HCT116 (cell line): ENCODE data around the gene TAOK3. TPM values are rescaled to one million over a fixed set of nuclear protein-coding genes. Genes with fewer than 3 reads are reported as not detected.

Experiments used
- ATAC-seq: fragments of 200-7000 bp; cut with Tn5 transposase; 2 replicates; pipeline ENCODE4 v1.9.1; 2020; ENCODE audit warnings: mild to moderate bottlenecking, moderate library complexity
- BruUV-seq: library from RNA; stranded (reverse); fragments of 400-500 nt; replicated peaks from 2 replicates; lab custom pipeline; 2021; lab: Mats Ljungman, UMichigan
- CTCF ChIA-PET: fragments of 300-600 bp; sonication (Branson Sonifier 250); formaldehyde crosslinking; loops from one replicate; lab custom pipeline; 2021; ENCODE audit warnings: antibody characterized with exemption; lab: Charles Lee
- POLR2A ChIA-PET: fragments of 300-600, 350-600 bp; sonication (Branson Sonifier 250); formaldehyde crosslinking; loops from one replicate; lab custom pipeline; 2021; ENCODE audit warnings: antibody characterized with exemption; lab: Charles Lee
- RAD21 ChIA-PET, 2 experiments: fragments of 300-600 bp; sonication (Branson Sonifier 250); formaldehyde crosslinking; loops; one replicate each; lab custom pipeline; 2023; ENCODE audit warnings: low total read pairs in 2 of 2; ENCODE audit not compliant: uncharacterized antibody in 2 of 2, unreplicated experiment in 2 of 2, low non-redundant PET in 1 of 2; lab: Charles Lee
- DNase-seq: peaks from one replicate; pipeline ENCODE4 v3.0.0-alpha.2; 2010; ENCODE audit warnings: low read depth, low spot score
- H2AFZ ChIP-seq: fragments of 200-600 bp; shearing (Covaris generic), sonication (generic); 2 replicates; pipeline ENCODE4 v1.6.1; 2017; ENCODE audit warnings: low read depth, mixed run types, mixed read lengths, antibody characterized with exemption, low read length; ENCODE audit not compliant: poor library complexity, severe bottlenecking
- H3K27ac ChIP-seq: 2 replicates; pipeline ENCODE4 v1.5.1; 2012; ENCODE audit warnings: low read depth, low read length
- H3K27me3 ChIP-seq: fragments of 200-600 bp; sonication (generic); 2 replicates; pipeline ENCODE4 v1.6.1; 2016; ENCODE audit warnings: mixed run types, low read length, mixed read lengths; ENCODE audit not compliant: insufficient read depth
- H3K36me3 ChIP-seq, 2 experiments: fragments of 200-500 bp in 1 of 2; fragments of 200-600 bp in 1 of 2; sonication (Bioruptor generic) in 1 of 2; sonication (generic) in 1 of 2; 2 replicates each; pipeline versions ENCODE4 v1.5.1 to v1.6.1; 2014 to 2016; ENCODE audit warnings: low read length in 2 of 2, inconsistent platforms in 1 of 2, mixed read lengths in 1 of 2, mixed run types in 1 of 2; ENCODE audit not compliant: insufficient read depth in 2 of 2, control insufficient read depth in 1 of 2
- H3K4me1 ChIP-seq, 2 experiments: fragments of 200-600 bp in 1 of 2; sonication (generic) in 1 of 2; 2 replicates each; pipeline versions ENCODE4 v1.5.1 to v1.6.1; 2012 to 2017; ENCODE audit warnings: low read length in 2 of 2, inconsistent platforms in 1 of 2, mild to moderate bottlenecking in 1 of 2, mixed read lengths in 1 of 2, mixed run types in 1 of 2, moderate library complexity in 1 of 2; ENCODE audit not compliant: insufficient read depth in 2 of 2, control insufficient read depth in 1 of 2
- H3K4me2 ChIP-seq: fragments of 200-600 bp; sonication (generic); 2 replicates; pipeline ENCODE4 v1.6.1; 2017; ENCODE audit warnings: mixed run types, low read length, mixed read lengths
- H3K4me3 ChIP-seq, 2 experiments: fragments of 200-600 bp in 1 of 2; sonication (generic) in 1 of 2; replicated peaks in 1 of 2; 2 replicates each; pipeline ENCODE4 v1.5.1; 2011 to 2016; ENCODE audit warnings: low read length in 2 of 2, control low read depth in 1 of 2, low read depth in 1 of 2, mild to moderate bottlenecking in 1 of 2, mixed read lengths in 1 of 2, mixed run types in 1 of 2
- H3K79me2 ChIP-seq: fragments of 200-600 bp; sonication (generic); 2 replicates; pipeline ENCODE4 v1.6.1; 2017; ENCODE audit warnings: mild to moderate bottlenecking, mixed run types, low read length, moderate library complexity, mixed read lengths; ENCODE audit not compliant: insufficient read depth
- H3K9ac ChIP-seq: fragments of 200-600 bp; sonication (generic); 2 replicates; pipeline ENCODE4 v1.6.1; 2016; ENCODE audit warnings: low read length, mixed read lengths
- H3K9me2 ChIP-seq: fragments of 200-600 bp; sonication (generic), shearing (Covaris generic); 2 replicates; pipeline ENCODE4 v1.6.1; 2017; ENCODE audit warnings: mixed run types, mild to moderate bottlenecking, moderate library complexity; ENCODE audit not compliant: insufficient read depth
- H3K9me3 ChIP-seq, 2 experiments: fragments of 200-500 bp in 1 of 2; fragments of 200-600 bp in 1 of 2; sonication (Bioruptor generic) in 1 of 2; sonication (generic) in 1 of 2; 2 replicates each; pipeline ENCODE4 v1.6.1; 2014 to 2017; ENCODE audit warnings: low read length in 2 of 2, mixed read lengths in 2 of 2, inconsistent platforms in 1 of 2, low read depth in 1 of 2, mild to moderate bottlenecking in 1 of 2, mixed run types in 1 of 2, moderate library complexity in 1 of 2; ENCODE audit not compliant: control insufficient read depth in 1 of 2, insufficient read depth in 1 of 2
- H4K20me1 ChIP-seq: fragments of 200-600 bp; sonication (generic), shearing (Covaris generic); 2 replicates; pipeline ENCODE4 v1.6.1; 2017; ENCODE audit warnings: mixed run types, mild to moderate bottlenecking, moderate library complexity; ENCODE audit not compliant: insufficient read depth
- CBX3 ChIP-seq: IDR thresholded peaks from 2 replicates; pipeline ENCODE4 v1.6.1; 2012; ENCODE audit warnings: low read depth
- CEBPB ChIP-seq: IDR thresholded peaks from 2 replicates; pipeline ENCODE4 v1.6.1; 2012; ENCODE audit warnings: low read depth
- EGR1 ChIP-seq: IDR thresholded peaks from 2 replicates; pipeline ENCODE4 v1.6.1; 2012; ENCODE audit warnings: low read depth
- ELF1 ChIP-seq: IDR thresholded peaks from 2 replicates; pipeline ENCODE4 v1.6.1; 2012; ENCODE audit warnings: low read depth, borderline replicate concordance
- EZH2 ChIP-seq: fragments of 200-600 bp; sonication (generic); IDR thresholded peaks from 2 replicates; pipeline ENCODE4 v1.6.1; 2017; ENCODE audit warnings: antibody characterized with exemption, mixed run types
- FOSL1 ChIP-seq: IDR thresholded peaks from 2 replicates; pipeline ENCODE4 v1.6.1; 2012; ENCODE audit warnings: low read depth
- JUND ChIP-seq: IDR thresholded peaks from 2 replicates; pipeline ENCODE4 v1.6.1; 2012
- POLR2A ChIP-seq: IDR thresholded peaks from 2 replicates; pipeline ENCODE4 v1.7.0; 2011; ENCODE audit warnings: borderline replicate concordance; ENCODE audit not compliant: insufficient read depth, insufficient read length; ENCODE audit errors: extremely low read depth
- POLR2AphosphoS5 ChIP-seq: IDR thresholded peaks from 2 replicates; pipeline ENCODE4 v1.6.1; 2011; ENCODE audit warnings: mild to moderate bottlenecking, low read depth, low read length, moderate library complexity
- RAD21 ChIP-seq: IDR thresholded peaks from 2 replicates; pipeline ENCODE4 v1.6.1; 2012; ENCODE audit warnings: low read depth, mild to moderate bottlenecking
- SIN3A ChIP-seq: IDR thresholded peaks from 2 replicates; pipeline ENCODE4 v1.6.1; 2012; ENCODE audit warnings: low read depth
- TCF7L2 ChIP-seq: IDR thresholded peaks from 2 replicates; pipeline ENCODE4 v1.7.0; 2011; ENCODE audit warnings: borderline replicate concordance, inconsistent platforms; ENCODE audit not compliant: insufficient read depth, insufficient read length; ENCODE audit errors: extremely low read depth
- ZFX ChIP-seq: fragments of 450-650 bp; IDR thresholded peaks from 2 replicates; pipeline ENCODE4 v1.6.1; 2017
- ZNF274 ChIP-seq: fragments of 200-500 bp; sonication (Bioruptor generic); IDR thresholded peaks from 2 replicates; pipeline ENCODE4 v1.6.1; 2014; ENCODE audit warnings: mild to moderate bottlenecking, low read depth, low read length, inconsistent platforms
- intact Hi-C: fragments of 100-400 bp; cut with micrococcal nuclease; formaldehyde crosslinking; loops from 2 replicates; pipeline ENCODE4 v1.10.0; 2022
- total RNA-seq: library from RNA; stranded (reverse); gene quantifications from one replicate; pipeline ENCODE4 v1.2.1, GENCODE V29; 2021; ENCODE audit not compliant: unreplicated experiment
- TF ChIP-seq, protein P1 (sequence below): IDR thresholded peaks from 2 replicates; pipeline ENCODE4 v1.6.1; 2012
- TF ChIP-seq, protein P2 (sequence below): IDR thresholded peaks from 2 replicates; pipeline ENCODE4 v1.6.1; 2012; ENCODE audit warnings: low read depth
- TF ChIP-seq, protein P3 (sequence below): IDR thresholded peaks from 2 replicates; pipeline ENCODE4 v1.6.1; 2011; ENCODE audit warnings: mild to moderate bottlenecking, low read length, moderate library complexity; ENCODE audit not compliant: insufficient replicate concordance; ENCODE audit errors: extremely low read depth

The TAOK3 gene
- total RNA-seq, 1 experiment from 2014 or later: 10.5 TPM

DNA sequence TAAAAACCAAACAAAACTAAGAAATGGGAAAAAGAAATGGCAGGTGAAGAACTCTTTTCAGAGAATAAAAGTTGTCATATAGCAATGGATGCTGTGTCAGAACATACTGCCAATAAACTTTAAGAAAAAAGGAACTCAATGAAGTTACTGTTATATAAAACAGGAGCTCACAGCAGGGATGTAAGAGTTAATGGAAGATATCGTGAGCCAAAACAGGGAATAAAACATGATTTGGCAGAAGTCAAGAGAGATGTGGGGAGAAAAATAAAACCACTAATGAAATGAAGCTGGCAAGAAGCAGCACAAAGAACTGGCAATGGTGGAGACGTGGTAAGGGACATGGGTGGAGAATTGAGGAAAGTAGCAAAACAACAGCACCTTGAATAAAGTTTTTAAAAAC lies 61.0 kb downstream of the TAOK3 start:
- no peaks in the 10 kb centered on the region for H4K20me1 ChIP-seq
- no peaks in the 10 kb centered on the region for H3K36me3 ChIP-seq
- H3K4me1 ChIP-seq: peaks cover 0 to 3% of the 10 kb centered on the region in 2 experiments; a peak in 1 of 4 replicates
- POLR2A ChIA-PET: no interaction called here
- TF ChIP-seq ZFX: no peak
- TF ChIP-seq, all 23 proteins: peak for 0
- Histone ChIP-seq H2AFZ (no peak overlapping the region), H3K9me3 (no peaks in the 10 kb centered on the region), H3K9me2 (no peaks in the 10 kb centered on the region), H3K4me2 (no peak overlapping the region), H3K27ac (no peak overlapping the region), H3K79me2 (no peaks in the 10 kb centered on the region), H3K9ac (no peak overlapping the region), H3K4me3 (no peak overlapping the region), H3K27me3 (no peaks in the 10 kb centered on the region)
- no peak for ATAC-seq
- intact Hi-C loops: no loop called here
- no TSS peak for BruUV-seq
- RAD21 ChIA-PET: no interaction called here
- CTCF ChIA-PET: no interaction called here
- DNase-seq: no peak

DNA sequence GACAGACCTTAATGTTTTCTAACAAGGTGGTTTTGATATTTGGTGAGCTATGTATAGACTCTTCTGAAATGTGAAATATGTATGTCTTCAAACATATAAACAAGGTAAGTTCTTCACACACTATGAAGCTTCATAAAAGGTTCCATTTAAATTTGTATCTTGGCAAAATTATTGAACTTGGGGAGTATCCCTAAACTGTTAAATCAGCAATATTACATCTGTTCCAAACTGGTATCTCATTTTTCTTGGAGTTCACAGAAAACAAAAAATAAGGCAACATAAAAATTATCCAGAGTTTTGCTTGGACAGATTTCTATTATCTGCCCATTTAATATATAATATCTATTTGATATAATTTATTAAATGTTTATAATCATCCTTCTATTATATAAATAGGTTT lies 62.4 kb downstream of the TAOK3 start:
- H3K36me3 ChIP-seq: no peaks in the 10 kb centered on the region
- ATAC-seq (no peak), DNase-seq (no peak)
- H3K4me1 ChIP-seq: peaks cover 0 to 3% of the 10 kb centered on the region in 2 experiments; a peak in 1 of 4 replicates
- no peak overlapping the region for H3K4me2 ChIP-seq
- no peak for TF ChIP-seq EZH2
- no peak for TF ChIP-seq CBX3
- TF ChIP-seq, protein P1, sequence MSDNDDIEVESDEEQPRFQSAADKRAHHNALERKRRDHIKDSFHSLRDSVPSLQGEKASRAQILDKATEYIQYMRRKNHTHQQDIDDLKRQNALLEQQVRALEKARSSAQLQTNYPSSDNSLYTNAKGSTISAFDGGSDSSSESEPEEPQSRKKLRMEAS: no peak
- TF ChIP-seq, protein P2, sequence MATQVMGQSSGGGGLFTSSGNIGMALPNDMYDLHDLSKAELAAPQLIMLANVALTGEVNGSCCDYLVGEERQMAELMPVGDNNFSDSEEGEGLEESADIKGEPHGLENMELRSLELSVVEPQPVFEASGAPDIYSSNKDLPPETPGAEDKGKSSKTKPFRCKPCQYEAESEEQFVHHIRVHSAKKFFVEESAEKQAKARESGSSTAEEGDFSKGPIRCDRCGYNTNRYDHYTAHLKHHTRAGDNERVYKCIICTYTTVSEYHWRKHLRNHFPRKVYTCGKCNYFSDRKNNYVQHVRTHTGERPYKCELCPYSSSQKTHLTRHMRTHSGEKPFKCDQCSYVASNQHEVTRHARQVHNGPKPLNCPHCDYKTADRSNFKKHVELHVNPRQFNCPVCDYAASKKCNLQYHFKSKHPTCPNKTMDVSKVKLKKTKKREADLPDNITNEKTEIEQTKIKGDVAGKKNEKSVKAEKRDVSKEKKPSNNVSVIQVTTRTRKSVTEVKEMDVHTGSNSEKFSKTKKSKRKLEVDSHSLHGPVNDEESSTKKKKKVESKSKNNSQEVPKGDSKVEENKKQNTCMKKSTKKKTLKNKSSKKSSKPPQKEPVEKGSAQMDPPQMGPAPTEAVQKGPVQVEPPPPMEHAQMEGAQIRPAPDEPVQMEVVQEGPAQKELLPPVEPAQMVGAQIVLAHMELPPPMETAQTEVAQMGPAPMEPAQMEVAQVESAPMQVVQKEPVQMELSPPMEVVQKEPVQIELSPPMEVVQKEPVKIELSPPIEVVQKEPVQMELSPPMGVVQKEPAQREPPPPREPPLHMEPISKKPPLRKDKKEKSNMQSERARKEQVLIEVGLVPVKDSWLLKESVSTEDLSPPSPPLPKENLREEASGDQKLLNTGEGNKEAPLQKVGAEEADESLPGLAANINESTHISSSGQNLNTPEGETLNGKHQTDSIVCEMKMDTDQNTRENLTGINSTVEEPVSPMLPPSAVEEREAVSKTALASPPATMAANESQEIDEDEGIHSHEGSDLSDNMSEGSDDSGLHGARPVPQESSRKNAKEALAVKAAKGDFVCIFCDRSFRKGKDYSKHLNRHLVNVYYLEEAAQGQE: no peak
- no peak for TF ChIP-seq SIN3A
- TF ChIP-seq ELF1: no peak
- no peak for TF ChIP-seq ZNF274
- TF ChIP-seq FOSL1: no peak
- no peak for TF ChIP-seq CEBPB
- TF ChIP-seq POLR2A: no peak
- TF ChIP-seq POLR2AphosphoS5: no peak
- no peak for TF ChIP-seq RAD21
- no peak for TF ChIP-seq EGR1
- TF ChIP-seq, protein P3, sequence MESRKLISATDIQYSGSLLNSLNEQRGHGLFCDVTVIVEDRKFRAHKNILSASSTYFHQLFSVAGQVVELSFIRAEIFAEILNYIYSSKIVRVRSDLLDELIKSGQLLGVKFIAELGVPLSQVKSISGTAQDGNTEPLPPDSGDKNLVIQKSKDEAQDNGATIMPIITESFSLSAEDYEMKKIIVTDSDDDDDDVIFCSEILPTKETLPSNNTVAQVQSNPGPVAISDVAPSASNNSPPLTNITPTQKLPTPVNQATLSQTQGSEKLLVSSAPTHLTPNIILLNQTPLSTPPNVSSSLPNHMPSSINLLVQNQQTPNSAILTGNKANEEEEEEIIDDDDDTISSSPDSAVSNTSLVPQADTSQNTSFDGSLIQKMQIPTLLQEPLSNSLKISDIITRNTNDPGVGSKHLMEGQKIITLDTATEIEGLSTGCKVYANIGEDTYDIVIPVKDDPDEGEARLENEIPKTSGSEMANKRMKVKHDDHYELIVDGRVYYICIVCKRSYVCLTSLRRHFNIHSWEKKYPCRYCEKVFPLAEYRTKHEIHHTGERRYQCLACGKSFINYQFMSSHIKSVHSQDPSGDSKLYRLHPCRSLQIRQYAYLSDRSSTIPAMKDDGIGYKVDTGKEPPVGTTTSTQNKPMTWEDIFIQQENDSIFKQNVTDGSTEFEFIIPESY: no peak
- no peak for TF ChIP-seq TCF7L2
- no peak for TF ChIP-seq JUND
- ChIA-PET CTCF (no interaction called here), RAD21 (no interaction called here), POLR2A (no interaction called here)
- no peaks in the 10 kb centered on the region for H3K27me3 ChIP-seq
- BruUV-seq: no TSS peak
- H3K9me2 ChIP-seq: no peaks in the 10 kb centered on the region
- no peaks in the 10 kb centered on the region for H4K20me1 ChIP-seq
- H3K4me3 ChIP-seq: no peak overlapping the region
- intact Hi-C loops: no loop called here
- H2AFZ ChIP-seq: no peak overlapping the region
- no peak overlapping the region for H3K27ac ChIP-seq
- H3K9me3 ChIP-seq: no peaks in the 10 kb centered on the region
- no peaks in the 10 kb centered on the region for H3K79me2 ChIP-seq
- H3K9ac ChIP-seq: no peak overlapping the region
